HG03025 (cell line): ENCODE results near the gene CBFB.
"Not testable (repeated sequence)": the region's sequence is repeated elsewhere in the genome, so short reads cannot be mapped to it uniquely, and the experiment has no call there.

ENCODE experiments used
- ATAC-seq: cut with Tn5 transposase; IDR thresholded peaks from one replicate; pipeline ENCODE4 v1.9.1; 2021; ENCODE audit warnings: mild to moderate bottlenecking, moderate library complexity; ENCODE audit not compliant: unreplicated experiment, low FRiP score

CBFB gene

GRCh38 chr16:67039260-67040020 lies 10.5 kb downstream of the CBFB start:
- no peak for ATAC-seq

- ATAC-seq: no peak
Measured at GRCh38 chr16:67040166-67040565, 11.2 kb downstream of the CBFB start.

- ATAC-seq: no peak
Measured at GRCh38 chr16:67040906-67041305, 12.0 kb downstream of the CBFB start.

- ATAC-seq: not testable (repeated sequence)
Measured at GRCh38 chr16:67041520-67041919, 12.6 kb downstream of the CBFB start.

GRCh38 chr16:67043420-67043819 lies 14.5 kb downstream of the CBFB start:
- ATAC-seq: no peak

- ATAC-seq: no peak
Measured at GRCh38 chr16:67050796-67051195, 21.8 kb downstream of the CBFB start.

- no peak for ATAC-seq
Measured at GRCh38 chr16:67052399-67052798, 23.4 kb downstream of the CBFB start.

- no peak for ATAC-seq
Measured at GRCh38 chr16:67053767-67054334, 24.9 kb downstream of the CBFB start.

GRCh38 chr16:67054901-67055300 lies 26.0 kb downstream of the CBFB start:
- ATAC-seq: no peak

GRCh38 chr16:67055712-67056487 lies 27.0 kb downstream of the CBFB start:
- ATAC-seq: no peak

- ATAC-seq: no peak
Measured at GRCh38 chr16:67063008-67063407, 34.1 kb downstream of the CBFB start.

- no peak for ATAC-seq
Measured at GRCh38 chr16:67068212-67068753, 39.3 kb downstream of the CBFB start.

- ATAC-seq: no peak
Measured at GRCh38 chr16:67071476-67072048, 42.6 kb downstream of the CBFB start.

GRCh38 chr16:67075331-67075730 lies 46.4 kb downstream of the CBFB start:
- ATAC-seq: no peak

GRCh38 chr16:67077871-67078270 lies 48.9 kb downstream of the CBFB start:
- no peak for ATAC-seq

- no peak for ATAC-seq
Measured at GRCh38 chr16:67082100-67082499, 53.2 kb downstream of the CBFB start.

- ATAC-seq: no peak
Measured at GRCh38 chr16:67082891-67083290, 53.9 kb downstream of the CBFB start.

GRCh38 chr16:67084345-67085028 lies 55.5 kb downstream of the CBFB start:
- peak; percentile 59 for ATAC-seq

GRCh38 chr16:67086822-67087221 lies 57.9 kb downstream of the CBFB start:
- ATAC-seq: no peak

GRCh38 chr16:67087291-67087690 lies 58.3 kb downstream of the CBFB start:
- no peak for ATAC-seq
